Common myeloid progenitor, CD34-positive (primary cell): ENCODE data around the gene ATP8B3.

Experiments used
- CTCF ChIA-PET: fragments of 350-600 bp; sonication (Branson Sonifier 250); formaldehyde crosslinking; loops from one replicate; lab custom pipeline; 2021; ENCODE audit warnings: antibody characterized with exemption; lab: Charles Lee
- POLR2A ChIA-PET: fragments of 350-600 bp; sonication (Branson Sonifier 250); formaldehyde crosslinking; loops from one replicate; lab custom pipeline; 2021; ENCODE audit warnings: antibody characterized with exemption; lab: Charles Lee
- DNase-seq, 3 donors: peaks; one replicate each; pipeline versions ENCODE4 v3.0.0 to v3.0.0-alpha.2; 2013
- H3K27ac ChIP-seq, 2 experiments: 1 replicate in 1 of 2; 2 replicates in 1 of 2; pipeline ENCODE4 v1.7.0; 2013; ENCODE audit warnings: inconsistent platforms in 2 of 2, low read length in 2 of 2, mild to moderate bottlenecking in 2 of 2, low read depth in 1 of 2, moderate library complexity in 1 of 2; ENCODE audit not compliant: severe bottlenecking in 2 of 2, insufficient read depth in 1 of 2, poor library complexity in 1 of 2
- H3K27me3 ChIP-seq, 5 experiments: replicated peaks in 2 of 5; 1 replicate in 3 of 5; 2 replicates in 2 of 5; pipeline versions ENCODE4 v1.6.1 to v1.7.0; 2013; ENCODE audit warnings: low read length in 4 of 5, mild to moderate bottlenecking in 2 of 5, moderate library complexity in 2 of 5, inconsistent platforms in 1 of 5; ENCODE audit not compliant: insufficient read depth in 5 of 5, control insufficient read depth in 4 of 5
- H3K36me3 ChIP-seq, 4 experiments: 1 replicate in 2 of 4; 2 replicates in 2 of 4; pipeline versions ENCODE4 v1.6.1 to v1.7.0; 2013; ENCODE audit warnings: low read length in 3 of 4, control low read depth in 1 of 4, mild to moderate bottlenecking in 1 of 4; ENCODE audit not compliant: control insufficient read depth in 4 of 4, insufficient read depth in 4 of 4
- H3K4me1 ChIP-seq, 4 experiments: 1 replicate in 3 of 4; 2 replicates in 1 of 4; pipeline versions ENCODE4 v1.6.1 to v1.7.1; 2013; ENCODE audit warnings: low read length in 3 of 4, mild to moderate bottlenecking in 3 of 4, control low read depth in 1 of 4, inconsistent platforms in 1 of 4, moderate library complexity in 1 of 4; ENCODE audit not compliant: control insufficient read depth in 4 of 4, insufficient read depth in 4 of 4; ENCODE audit errors: control extremely low read depth in 1 of 4
- H3K4me3 ChIP-seq, 7 experiments: 1 replicate in 4 of 7; 2 replicates in 3 of 7; pipeline versions ENCODE4 v1.5.1 to v1.7.0; 2013; ENCODE audit warnings: mild to moderate bottlenecking in 7 of 7, low read length in 6 of 7, moderate library complexity in 6 of 7, inconsistent platforms in 2 of 7, low read depth in 2 of 7, control low read depth in 1 of 7; ENCODE audit not compliant: insufficient read depth in 4 of 7, control insufficient read depth in 1 of 7; ENCODE audit errors: extremely low read depth in 1 of 7
- H3K9me3 ChIP-seq, 5 experiments: 1 replicate in 4 of 5; 2 replicates in 1 of 5; pipeline versions ENCODE4 v1.6.1 to v1.7.1; 2013; ENCODE audit warnings: low read length in 4 of 5, mild to moderate bottlenecking in 2 of 5, inconsistent platforms in 1 of 5, low read depth in 1 of 5, moderate library complexity in 1 of 5; ENCODE audit not compliant: control insufficient read depth in 4 of 5, insufficient read depth in 2 of 5; ENCODE audit errors: control extremely low read depth in 1 of 5
- WGBS: methylation state at CpG from one replicate; pipeline ENCODE4 v1.1.5; 2013; ENCODE audit not compliant: insufficient coverage; 5-methylcytosine and 5-hydroxymethylcytosine counted together

ATP8B3 gene

DNA sequence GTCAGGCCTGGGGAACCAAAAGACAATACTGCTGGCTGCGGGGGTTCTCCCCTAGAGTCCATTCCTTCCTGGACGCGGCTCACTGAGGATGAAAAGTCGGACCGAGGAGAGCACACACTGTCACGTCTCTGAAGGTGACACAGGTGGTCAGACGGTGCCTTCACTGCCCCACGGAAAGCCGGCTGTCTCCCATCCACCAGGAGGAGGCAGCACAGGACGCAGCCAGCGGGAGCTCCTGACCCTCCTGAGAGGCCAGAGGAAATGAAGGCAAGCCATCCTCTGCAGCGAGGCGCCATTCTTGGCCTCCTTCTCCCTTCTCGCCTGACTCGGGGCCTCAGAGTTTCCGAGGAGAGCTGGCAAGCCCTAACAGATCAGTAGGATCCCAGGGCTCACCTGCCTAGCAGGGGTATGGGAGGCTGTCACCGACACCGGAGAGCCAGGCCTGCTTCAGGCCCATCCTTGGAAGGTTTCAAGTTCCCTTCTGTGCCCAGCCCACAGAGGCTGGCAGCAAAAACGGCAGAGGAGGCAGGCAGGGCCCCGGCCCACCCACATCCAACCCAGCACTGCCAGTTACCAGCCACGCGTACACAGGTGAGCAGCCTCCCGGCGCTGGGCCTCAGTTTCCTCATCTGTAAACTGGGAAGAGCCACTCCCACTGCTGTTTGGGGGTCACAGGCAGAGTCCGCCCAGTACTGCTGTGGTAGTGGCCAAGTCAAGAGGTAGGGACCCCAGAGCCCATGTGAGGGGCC, 31.7 kb upstream of the ATP8B3 start:
- H3K27me3 ChIP-seq, result no peaks in the 10 kb centered on the region
- CTCF ChIA-PET, result interaction anchor here (7.7 kb wide), 1 partner anchor 17 kb away, joined by 80 read pairs; no protein-coding TSS in a partner anchor
- no peak overlapping the region for H3K4me3 ChIP-seq
- H3K27ac ChIP-seq, result no peak overlapping the region
- WGBS, result 84% methylated on average over 19 of the region's 25 CpGs
- H3K9me3 ChIP-seq, result no peaks in the 10 kb centered on the region
- H3K36me3 ChIP-seq, result peaks cover 0 to 44% (median 12%) of the 10 kb centered on the region in 4 experiments
- POLR2A ChIA-PET, result no interaction called here
- no peak for DNase-seq
- H3K4me1 ChIP-seq, result peaks cover 5 to 57% (median 42%) of the 10 kb centered on the region in 4 experiments

DNA sequence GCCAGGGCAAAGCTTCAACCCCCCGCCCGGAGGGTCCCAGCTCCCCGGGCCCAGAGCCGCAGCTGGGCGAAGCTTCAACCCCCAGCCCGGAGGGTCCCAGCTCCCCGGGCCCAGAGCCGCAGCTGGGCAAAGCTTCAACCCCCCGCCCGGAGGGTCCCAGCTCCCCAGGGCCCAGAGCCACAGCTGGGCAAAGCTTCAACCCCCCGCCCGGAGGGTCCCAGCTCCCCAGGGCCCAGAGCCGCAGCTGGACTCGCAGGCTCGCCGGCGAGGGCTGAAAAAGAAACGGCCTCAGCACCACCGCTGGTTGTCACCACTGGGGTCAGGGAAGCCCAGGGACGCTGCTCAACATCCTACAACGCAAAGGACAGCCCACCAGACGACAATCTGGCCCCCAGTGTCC, 31.0 kb upstream of the ATP8B3 start:
- 94% methylated on average over 20 of the region's 22 CpGs for WGBS
- Histone ChIP-seq H3K27ac (no peak overlapping the region), H3K36me3 (peaks cover 0 to 49% (median 13%) of the 10 kb centered on the region in 4 experiments), H3K4me3 (no peak overlapping the region), H3K27me3 (no peaks in the 10 kb centered on the region), H3K4me1 (peaks cover 5 to 56% (median 42%) of the 10 kb centered on the region in 4 experiments), H3K9me3 (no peaks in the 10 kb centered on the region)
- ChIA-PET CTCF (interaction anchor here (7.7 kb wide), 1 partner anchor 16 kb away, joined by 80 read pairs; no protein-coding TSS in a partner anchor), POLR2A (no interaction called here)
- DNase-seq, result no peak

DNA sequence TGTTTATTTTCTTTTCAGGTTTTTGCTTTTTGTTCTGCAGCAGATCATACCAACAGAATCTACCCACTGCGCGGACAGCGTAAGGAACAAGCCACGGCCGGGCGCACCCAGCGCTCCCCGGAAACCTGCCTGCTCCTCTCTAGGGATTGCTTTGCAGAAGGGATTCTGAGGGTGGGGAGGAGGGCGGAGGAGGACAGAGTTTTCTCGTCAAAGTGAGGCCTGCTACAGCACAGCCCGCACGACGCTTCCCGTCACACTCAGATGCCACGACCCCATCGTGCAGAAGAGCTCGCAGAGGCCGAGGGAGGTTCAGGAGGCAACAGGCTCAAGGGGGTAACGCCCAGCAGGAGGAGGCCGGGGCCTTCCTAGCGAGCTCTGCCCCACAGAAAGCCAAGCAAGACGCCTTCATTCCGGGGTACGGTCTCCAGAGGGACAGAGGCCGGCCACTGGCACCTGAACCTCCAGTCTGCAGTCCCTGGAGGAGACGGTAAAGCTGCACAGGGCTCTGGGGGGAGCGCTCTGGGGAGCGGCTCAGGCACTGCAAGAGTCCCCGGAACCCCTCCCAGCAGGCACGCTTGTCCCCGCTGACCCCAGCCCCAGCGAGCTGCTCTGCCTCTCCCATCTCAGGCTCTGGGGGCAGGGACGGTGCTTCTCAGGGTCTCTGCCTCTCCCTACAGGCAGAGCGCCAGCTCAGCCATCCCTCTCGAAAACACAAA, 29.3 kb upstream of the ATP8B3 start:
- ChIA-PET CTCF (interaction anchor here (0.8 to 7.7 kb wide), 4 partner anchors 8 to 23 kb away, joined by 3 to 80 read pairs (median 28); no protein-coding TSS in a partner anchor), POLR2A (no interaction called here)
- Histone ChIP-seq H3K4me1 (peaks cover 0 to 45% (median 32%) of the 10 kb centered on the region in 4 experiments), H3K27me3 (no peaks in the 10 kb centered on the region), H3K4me3 (no peak overlapping the region), H3K9me3 (no peaks in the 10 kb centered on the region), H3K36me3 (peaks cover 0 to 46% (median 13%) of the 10 kb centered on the region in 4 experiments), H3K27ac (peak overlapping the region in 1 of 2 experiments; percentile 34)
- WGBS, result 90% methylated on average over 35 of the region's 35 CpGs
- no peak for DNase-seq

DNA sequence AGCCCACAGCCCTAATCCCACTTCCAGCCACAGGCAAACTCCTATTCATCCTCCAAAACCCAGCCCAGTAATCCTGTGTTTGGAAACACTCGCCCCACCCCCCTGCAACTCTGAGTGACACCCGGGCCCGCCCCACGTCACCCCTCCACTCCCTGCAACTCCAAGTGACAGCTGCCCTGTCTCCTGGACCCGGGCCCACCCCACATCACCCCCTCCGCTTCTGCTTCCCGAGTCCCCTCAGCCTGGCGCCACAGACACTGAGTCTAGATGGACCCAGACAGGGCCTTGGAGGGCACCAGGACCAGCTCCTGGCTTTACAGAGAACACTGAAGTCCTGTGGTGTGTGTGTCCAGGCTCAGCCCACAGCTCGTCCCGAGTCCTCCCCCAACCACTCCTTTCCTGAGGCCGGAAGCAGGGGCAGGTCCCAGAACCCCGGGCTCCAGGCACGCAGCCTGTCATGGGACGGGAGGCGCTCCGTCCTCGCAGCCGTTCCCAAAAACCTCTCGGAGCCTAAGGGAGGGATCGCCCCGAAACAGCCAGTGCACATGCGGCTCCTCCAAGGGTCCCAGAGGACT, 28.6 kb upstream of the ATP8B3 start:
- Histone ChIP-seq H3K27me3 (no peaks in the 10 kb centered on the region), H3K9me3 (no peaks in the 10 kb centered on the region), H3K4me3 (no peak overlapping the region), H3K36me3 (peaks cover 0 to 44% (median 11%) of the 10 kb centered on the region in 4 experiments), H3K27ac (peak overlapping the region in 1 of 2 experiments; percentile 38), H3K4me1 (peaks cover 0 to 38% (median 26%) of the 10 kb centered on the region in 4 experiments)
- no peak for DNase-seq
- WGBS, result 80% methylated on average over 21 of the region's 22 CpGs
- ChIA-PET POLR2A (no interaction called here), CTCF (interaction anchor here (5.5 to 7.7 kb wide), 2 partner anchors 11 to 14 kb away, joined by 50 to 80 read pairs; no protein-coding TSS in a partner anchor)

DNA sequence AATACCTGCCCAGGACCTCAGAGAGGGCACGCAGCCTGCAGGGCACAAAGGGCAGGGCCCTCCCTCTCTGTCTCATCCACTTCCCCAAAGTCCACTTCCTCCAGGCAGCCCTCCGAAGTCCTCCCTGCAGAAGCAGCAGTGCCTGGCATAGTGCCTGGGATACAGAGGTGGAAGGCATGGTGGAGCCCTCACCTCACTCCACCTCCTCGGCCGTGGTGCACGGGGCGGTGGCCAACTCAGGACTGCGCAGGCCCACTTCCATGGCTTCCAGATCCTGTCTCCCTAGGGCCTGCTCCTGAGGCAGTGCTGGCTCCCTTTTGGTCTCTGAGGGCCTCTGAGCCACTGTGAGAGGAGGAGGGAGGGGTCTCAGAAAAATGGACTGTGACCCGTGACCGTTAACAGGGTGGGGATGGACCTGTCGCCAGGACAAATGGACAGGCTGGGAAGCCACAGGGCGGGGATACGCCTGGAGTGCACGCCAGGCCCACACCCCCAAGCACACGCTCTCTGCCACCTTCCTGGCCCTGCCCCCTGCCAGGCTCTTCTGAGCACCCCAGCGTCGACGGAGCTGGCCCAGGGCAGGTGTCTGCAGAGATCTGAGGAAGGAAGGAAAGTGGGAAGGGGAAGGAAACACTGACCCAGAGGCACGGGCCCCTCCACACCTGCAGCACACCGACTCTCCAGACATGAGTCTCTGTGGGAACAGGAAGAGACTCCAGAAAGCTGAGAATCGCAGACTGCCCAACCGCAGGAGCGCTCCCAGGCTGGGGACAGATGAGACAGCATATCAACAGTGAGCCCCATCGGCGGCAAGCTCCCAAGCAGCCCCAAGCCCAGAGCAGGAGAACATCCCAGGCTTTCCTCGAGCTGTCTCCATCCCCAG, 27.8 kb upstream of the ATP8B3 start:
- peaks cover 0 to 34% (median 22%) of the 10 kb centered on the region in 4 experiments for H3K4me1 ChIP-seq
- H3K27me3 ChIP-seq, result no peaks in the 10 kb centered on the region
- ChIA-PET POLR2A (no interaction called here), CTCF (interaction anchor here (0.9 to 7.7 kb wide), 3 partner anchors 11 to 31 kb away, joined by 3 to 80 read pairs (median 50); no protein-coding TSS in a partner anchor)
- 76% methylated on average over 9 of the region's 25 CpGs for WGBS
- peak overlapping the region in 1 of 2 experiments; percentile 38 for H3K27ac ChIP-seq
- no peak for DNase-seq
- H3K9me3 ChIP-seq, result no peaks in the 10 kb centered on the region
- H3K36me3 ChIP-seq, result peaks cover 0 to 37% (median 7%) of the 10 kb centered on the region in 4 experiments
- no peak overlapping the region for H3K4me3 ChIP-seq

DNA sequence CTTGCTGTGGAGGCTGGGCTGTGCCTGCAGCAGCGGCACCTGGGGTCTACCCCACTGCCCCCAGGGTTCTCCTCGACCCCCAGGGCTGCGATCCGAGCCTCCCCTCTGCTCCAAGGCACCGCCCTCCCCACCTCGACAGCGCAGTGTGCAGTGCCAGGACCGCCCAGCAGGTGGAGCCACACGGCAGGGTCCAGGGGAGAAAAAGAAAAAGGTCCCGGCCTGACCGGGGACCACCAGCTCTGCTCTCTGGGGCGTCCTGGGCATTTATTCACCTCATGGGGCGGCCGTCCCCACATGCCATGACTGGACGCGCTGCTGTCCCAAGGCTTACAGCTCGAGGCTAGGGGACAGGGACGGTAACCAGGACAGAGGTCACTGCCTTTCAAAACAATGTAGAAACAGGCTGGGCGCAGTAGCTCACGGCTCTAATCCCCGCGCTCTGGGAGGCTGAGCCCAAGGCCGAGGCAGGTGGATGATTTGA, 25.6 kb upstream of the ATP8B3 start:
- peak; percentile 33 to 63 (median 55) for DNase-seq
- H3K4me3 ChIP-seq, result no peak overlapping the region
- POLR2A ChIA-PET, result no interaction called here
- peaks cover 0 to 27% (median 19%) of the 10 kb centered on the region in 4 experiments for H3K4me1 ChIP-seq
- H3K27me3 ChIP-seq, result no peaks in the 10 kb centered on the region
- H3K27ac ChIP-seq, result peak overlapping the region in 1 of 2 experiments; percentile 64
- CTCF ChIA-PET, result interaction anchor here (0.7 to 7.7 kb wide), 11 partner anchors 9 to 292 kb away, joined by 3 to 80 read pairs (median 4); no protein-coding TSS in a partner anchor
- H3K36me3 ChIP-seq, result peaks cover 0 to 35% (median 6%) of the 10 kb centered on the region in 4 experiments
- WGBS, result 61% methylated on average over 20 of the region's 23 CpGs
- no peaks in the 10 kb centered on the region for H3K9me3 ChIP-seq
